ENCODE results near the gene RAD21L1.

Gene RAD21L1

DNA sequence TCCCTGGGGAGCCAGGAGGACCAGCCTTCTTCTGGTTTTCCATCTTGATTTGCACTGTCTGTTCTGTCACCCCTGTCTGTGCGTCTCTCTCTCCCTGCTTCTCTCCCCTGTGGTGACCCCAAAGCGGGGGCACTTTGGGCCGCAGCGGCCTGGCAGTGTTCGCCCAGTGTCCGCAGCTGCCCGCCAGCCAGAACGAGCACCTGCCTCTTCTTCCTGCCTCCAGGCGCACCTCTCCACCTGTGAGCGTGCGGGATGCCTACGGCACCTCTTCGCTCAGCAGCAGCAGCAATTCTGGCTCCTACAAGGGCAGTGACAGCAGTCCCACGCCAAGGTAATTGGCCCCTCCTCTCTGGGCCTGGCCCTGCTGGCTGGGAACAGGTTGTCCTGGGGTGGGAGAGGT is 71.1 kb downstream of the RAD21L1 start:
- DNase-seq, result no peak

DNA sequence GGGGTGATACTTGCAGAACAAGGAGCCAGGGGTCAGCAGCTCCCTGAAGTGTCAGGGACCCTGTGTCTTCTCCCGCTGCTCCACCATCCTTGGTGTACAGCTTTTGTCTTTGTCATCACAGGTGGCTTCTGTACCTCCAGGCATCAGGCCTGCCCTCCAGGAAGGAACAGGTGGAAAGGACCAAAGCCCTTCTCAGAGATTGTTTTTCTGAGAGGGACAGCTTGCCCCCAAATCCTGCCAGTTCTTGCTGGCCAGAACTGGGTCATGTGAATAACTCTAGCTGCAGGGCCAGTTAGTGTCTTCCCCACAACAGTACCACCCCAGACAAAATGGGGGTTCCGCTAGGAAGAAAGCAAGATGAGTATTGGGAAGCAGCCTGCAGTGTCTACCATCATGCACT is 71.6 kb downstream of the RAD21L1 start:
- no peak for DNase-seq

DNA sequence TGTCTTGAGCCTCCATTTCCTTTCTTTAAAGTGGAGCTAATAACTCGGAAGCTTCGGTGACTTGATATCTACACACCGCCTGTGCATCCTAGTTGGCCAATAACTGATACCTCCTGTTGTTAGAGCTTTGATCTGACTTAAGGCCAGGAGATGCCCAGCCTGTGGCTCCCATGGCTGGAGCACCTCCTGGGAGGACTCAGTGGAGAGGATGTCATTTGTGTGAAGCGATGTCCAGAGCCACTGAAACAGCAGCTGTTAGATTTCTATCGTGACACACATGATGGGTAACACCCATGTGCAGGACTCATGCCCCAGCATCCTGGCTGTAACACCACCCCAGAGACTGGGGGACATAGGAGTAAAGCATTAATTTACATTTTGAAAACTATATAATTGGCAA is 72.3 kb downstream of the RAD21L1 start:
- no peak for DNase-seq

DNA sequence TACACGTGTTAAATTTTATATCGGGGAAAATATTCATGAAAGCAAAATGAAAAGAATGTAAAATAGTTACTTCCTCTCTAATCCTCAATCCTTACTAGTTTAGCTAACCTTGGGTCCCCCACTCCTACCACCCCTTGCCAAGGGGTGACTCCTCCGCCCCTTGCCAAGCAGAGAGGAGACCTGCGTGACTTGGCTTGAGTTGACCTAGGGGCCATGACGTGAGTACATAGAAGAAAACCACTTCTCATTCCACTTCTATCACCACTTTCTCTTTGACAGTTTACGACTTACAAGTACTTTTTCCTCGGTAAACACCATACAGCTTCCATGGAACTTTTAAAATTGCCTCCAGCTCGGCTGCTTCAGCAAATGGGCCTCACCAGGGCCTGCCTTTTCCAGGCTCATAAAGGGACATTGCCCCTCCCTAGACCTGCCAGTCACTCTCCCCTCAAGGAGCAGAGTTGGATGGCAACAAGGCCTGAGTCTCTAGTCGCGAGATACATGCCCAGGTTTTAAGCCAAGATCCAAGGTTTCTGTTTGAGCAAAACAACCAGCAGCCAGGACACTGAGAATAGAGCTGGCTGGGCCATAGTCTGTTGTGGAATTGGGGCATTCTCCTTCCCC is 73.2 kb downstream of the RAD21L1 start:
- no peak for DNase-seq

DNA sequence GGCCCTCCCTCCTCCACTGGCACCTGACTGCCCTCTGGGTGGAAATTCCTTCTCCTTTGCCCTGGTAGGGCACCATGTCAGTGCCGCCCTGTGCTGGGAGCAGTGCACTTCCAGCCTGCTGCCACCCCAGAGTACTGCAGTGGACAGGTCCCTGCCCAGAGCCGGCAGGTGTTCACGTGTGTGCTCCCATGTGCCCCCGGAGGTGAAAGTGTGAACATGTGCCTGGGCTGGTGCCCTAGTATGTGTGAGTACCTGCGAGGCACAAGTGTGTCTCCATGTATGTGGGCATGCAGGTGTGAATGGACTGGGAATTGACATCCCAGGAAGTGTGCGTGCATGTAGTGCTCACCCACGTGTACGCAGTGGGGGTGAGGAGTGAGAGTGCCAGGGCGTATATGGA is 73.7 kb downstream of the RAD21L1 start:
- no peak for DNase-seq

DNA sequence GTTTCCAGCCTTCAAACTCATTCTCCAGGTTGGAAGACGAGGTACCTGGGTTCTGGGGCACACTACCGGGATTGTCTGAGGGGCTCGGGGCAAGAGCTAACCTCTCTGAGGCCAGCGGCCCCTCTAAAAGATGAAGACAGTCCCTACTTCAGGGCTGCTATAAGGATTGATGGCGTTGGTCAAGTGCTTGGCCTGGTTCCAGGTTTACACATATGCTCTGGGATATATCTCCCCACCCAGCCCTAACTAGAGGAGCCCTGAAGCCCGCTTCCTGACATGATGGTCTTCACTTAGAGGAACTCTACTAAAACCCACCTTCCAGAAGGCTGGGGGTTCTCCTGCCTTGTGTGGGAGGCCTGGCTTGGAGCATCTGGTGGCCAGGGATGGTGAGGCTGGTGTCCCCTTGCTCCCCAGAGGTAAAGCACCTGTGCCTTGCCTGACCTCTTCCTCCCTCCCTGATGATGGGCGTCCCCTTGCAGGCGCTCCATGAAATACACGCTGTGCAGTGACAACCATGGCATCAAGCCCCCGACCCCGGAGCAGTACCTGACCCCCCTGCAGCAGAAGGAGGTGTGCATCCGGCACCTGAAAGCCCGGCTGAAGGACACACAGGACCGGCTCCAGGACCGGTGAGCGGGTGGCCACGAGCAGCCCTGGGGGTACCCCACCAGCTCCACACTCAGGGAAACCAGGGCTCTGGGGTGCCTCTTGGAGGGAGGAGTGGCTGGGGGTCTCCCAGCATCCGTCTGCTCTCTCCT is 74.4 kb downstream of the RAD21L1 start:
- no peak for DNase-seq

DNA sequence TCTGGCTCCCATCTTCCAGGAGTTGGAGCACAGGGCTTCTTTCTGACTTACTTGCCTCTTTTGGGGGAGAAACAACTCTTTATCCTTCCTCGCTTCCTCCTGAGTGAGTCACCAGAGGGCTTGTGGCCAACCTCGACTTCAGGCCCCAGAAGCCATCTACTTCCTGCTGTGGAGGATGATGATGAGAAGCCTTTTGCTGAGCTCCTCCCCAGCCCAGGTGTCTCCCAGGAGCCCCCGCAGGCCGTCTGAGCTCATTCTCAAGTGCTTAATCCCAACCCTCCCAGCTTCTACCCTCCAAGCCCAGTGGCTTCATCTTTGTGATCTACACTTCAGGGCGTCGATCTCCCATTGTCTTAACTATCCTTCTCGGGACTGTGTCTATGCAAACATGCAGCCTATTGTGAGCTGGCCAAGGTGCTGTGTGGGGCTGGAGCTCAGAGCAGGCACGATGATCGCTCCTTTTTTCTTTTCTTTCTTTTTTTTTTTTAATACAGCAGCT is 75.2 kb downstream of the RAD21L1 start:
- DNase-seq, result peak; percentile 56

DNA sequence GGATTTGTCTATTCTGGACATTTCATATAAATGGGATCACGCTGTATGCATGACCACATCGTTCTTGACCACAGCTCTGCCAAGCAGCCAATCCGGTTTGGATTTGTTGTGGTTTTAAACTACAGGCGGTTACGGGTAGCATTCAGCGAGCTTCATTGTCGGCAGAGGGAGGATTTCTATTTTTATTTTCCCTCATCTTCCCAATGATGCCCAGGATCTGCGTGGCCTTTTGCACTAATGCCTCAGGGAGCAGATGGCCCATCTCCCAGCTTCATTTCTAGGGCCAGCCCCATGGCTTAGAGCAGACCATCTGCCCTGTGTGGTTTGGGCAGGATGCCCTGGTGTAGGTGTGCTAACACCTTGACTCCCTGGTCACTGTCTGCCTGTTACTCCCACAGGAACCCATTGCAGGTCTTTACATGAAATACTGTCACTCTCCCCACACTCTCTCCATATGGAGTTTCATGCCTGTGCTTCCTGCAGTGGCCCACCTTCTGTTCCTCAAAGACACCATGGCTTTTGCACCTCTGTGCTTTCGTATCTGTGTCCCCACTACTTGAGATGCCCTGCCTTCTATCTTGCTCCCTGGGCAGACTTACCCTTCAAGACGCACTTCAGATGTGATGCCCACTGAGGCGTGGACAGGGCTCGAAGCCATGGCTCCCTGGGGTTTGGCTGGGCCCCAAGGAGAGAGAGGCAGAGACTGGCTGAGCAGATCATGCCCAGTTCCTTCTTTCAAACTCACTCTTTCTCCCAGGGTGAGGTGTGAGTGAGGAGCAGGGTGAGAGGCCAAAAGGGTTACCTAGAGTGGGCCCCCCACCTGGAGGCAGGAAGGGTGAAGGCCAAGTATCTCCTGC is 77.1 kb downstream of the RAD21L1 start:
- DNase-seq, result no peak

DNA sequence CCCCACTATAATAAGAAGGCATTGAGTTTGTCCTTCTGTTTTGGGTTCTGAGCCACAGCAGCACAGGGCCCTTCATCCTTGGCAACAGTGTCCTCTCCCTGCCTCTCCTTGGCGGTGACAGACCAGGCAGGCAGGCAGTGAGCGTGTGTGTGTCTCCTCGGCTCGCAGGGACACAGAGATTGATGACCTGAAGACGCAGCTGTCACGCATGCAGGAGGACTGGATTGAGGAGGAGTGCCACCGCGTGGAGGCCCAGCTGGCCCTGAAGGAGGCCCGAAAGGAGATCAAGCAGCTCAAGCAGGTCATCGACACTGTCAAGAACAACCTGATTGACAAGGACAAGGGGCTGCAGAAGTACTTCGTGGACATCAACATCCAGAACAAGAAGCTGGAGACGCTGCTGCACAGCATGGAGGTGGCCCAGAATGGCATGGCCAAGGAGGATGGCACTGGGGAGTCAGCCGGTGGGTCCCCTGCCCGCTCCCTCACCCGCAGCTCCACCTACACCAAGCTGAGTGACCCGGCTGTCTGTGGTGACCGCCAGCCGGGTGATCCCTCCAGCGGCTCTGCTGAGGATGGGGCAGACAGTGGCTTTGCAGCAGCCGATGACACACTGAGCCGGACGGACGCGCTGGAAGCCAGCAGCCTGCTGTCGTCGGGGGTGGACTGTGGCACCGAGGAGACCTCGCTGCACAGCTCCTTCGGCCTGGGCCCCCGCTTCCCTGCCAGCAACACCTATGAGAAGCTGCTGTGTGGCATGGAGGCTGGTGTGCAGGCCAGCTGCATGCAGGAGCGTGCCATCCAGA is 79.1 kb downstream of the RAD21L1 start:
- no peak for DNase-seq

Measured in fibroblast of skin of scalp (primary cell).